Endothelial cell (in vitro differentiated cells): ENCODE results near the gene UPK3BL2. TPM values are rescaled to one million over a fixed set of nuclear protein-coding genes. Genes with fewer than 3 reads are reported as not detected.
A peak's percentile ranks its signal among the peaks of the same experiment; 100 is the strongest.
"Not testable (repeated sequence)": the region's sequence is repeated elsewhere in the genome, so short reads cannot be mapped to it uniquely, and the experiment has no call there.

Source experiments
- DNase-seq: peaks from one replicate; pipeline ENCODE4 v3.0.0; 2021; ENCODE audit warnings: low spot score
- H3K27ac Mint-ChIP-seq: one replicate; pipeline ENCODE4 v1.8.0; 2021; ENCODE audit warnings: mixed read lengths, inconsistent platforms; ENCODE audit not compliant: unreplicated experiment
- H3K27me3 Mint-ChIP-seq: one replicate; pipeline ENCODE4 v1.8.0; 2021; ENCODE audit warnings: mild to moderate bottlenecking, moderate library complexity, mixed read lengths, inconsistent platforms; ENCODE audit not compliant: unreplicated experiment
- H3K36me3 Mint-ChIP-seq: one replicate; pipeline ENCODE4 v1.8.0; 2021; ENCODE audit warnings: mild to moderate bottlenecking, low read depth, mixed read lengths, inconsistent platforms; ENCODE audit not compliant: unreplicated experiment
- H3K4me1 Mint-ChIP-seq: one replicate; pipeline ENCODE4 v1.8.0; 2021; ENCODE audit warnings: mild to moderate bottlenecking, mixed read lengths, inconsistent platforms; ENCODE audit not compliant: unreplicated experiment
- H3K4me3 Mint-ChIP-seq: one replicate; pipeline ENCODE4 v1.8.0; 2021; ENCODE audit warnings: mild to moderate bottlenecking, mixed read lengths, inconsistent platforms; ENCODE audit not compliant: unreplicated experiment
- H3K9me3 Mint-ChIP-seq: one replicate; pipeline ENCODE4 v1.8.0; 2021; ENCODE audit warnings: mixed read lengths, inconsistent platforms; ENCODE audit not compliant: unreplicated experiment
- total RNA-seq: library from RNA; stranded (reverse); fragmentation: NEBNext Ultra II Directional; extraction: Animal tissue kit (Norgen Biotek cat#: 25700); gene quantifications from one replicate; pipeline ENCODE4 v1.2.1, GENCODE V29; 2021; ENCODE audit not compliant: unreplicated experiment

Gene UPK3BL2
- total RNA-seq, 1 donor from 2014 or later, result 9.3 TPM

- H3K4me1 Mint-ChIP-seq, H3K36me3 Mint-ChIP-seq, H3K27me3 Mint-ChIP-seq, H3K9me3 Mint-ChIP-seq, H3K27ac Mint-ChIP-seq, DNase-seq, H3K4me3 Mint-ChIP-seq: not testable (repeated sequence)
These were observed 11.9 kb downstream of the UPK3BL2 start for GRCh38 chr7:102531583-102531982.

DNA sequence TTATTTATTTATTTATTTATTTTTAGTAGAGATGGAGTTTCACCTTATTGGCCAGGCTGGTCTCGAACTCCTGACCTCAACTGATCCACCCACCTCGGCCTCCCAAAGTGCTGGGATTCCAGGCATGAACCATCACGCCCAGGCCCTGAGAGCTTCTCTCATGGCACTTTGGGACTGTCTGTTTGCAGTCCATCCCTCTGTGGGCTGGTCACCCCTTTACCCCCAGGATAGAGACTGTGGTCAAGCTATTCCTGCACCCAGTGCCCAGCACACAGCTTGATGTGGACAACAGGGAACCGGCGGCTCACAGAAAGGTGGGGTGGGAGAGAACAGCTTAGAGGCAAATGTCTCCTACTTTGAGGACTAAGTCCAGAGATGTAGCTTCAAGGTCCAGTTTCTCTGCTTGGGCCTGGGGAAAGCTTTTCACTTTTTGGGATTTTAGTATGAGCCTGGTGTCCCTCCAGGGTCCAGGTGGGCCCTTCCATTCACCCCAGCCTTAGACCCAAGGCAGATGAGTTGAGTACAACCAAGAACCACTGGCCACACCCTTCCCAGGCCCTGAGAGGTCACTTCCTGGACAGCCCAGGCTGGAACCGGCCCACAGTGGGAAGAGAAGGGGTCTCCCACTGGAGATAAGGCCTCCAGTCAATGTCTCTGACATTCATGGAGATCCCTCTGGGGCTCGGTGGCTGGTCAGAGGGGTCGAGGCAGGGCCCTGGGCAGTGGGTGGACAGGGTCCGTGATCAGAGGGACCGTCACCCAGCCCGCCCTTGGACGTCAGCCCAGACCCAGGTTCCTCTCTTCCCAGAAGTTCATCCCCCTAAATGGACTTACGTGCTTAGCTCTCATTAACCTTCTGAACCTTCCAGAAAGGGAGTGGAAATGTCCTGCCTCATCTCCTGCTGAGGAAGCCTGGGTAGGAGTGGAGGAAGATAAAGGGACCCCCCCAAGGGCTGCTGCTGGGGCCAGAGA is 15.4 kb downstream of the UPK3BL2 start:
- not testable (repeated sequence) for H3K27me3 Mint-ChIP-seq, H3K36me3 Mint-ChIP-seq, H3K4me3 Mint-ChIP-seq, H3K27ac Mint-ChIP-seq, H3K4me1 Mint-ChIP-seq, H3K9me3 Mint-ChIP-seq, DNase-seq

- not testable (repeated sequence) for H3K36me3 Mint-ChIP-seq, H3K4me1 Mint-ChIP-seq, H3K27me3 Mint-ChIP-seq, H3K4me3 Mint-ChIP-seq, H3K9me3 Mint-ChIP-seq, DNase-seq, H3K27ac Mint-ChIP-seq
These were observed 16.3 kb downstream of the UPK3BL2 start for GRCh38 chr7:102527182-102527581.

- not testable (repeated sequence) for H3K9me3 Mint-ChIP-seq, H3K27me3 Mint-ChIP-seq, H3K4me1 Mint-ChIP-seq, DNase-seq, H3K36me3 Mint-ChIP-seq, H3K4me3 Mint-ChIP-seq, H3K27ac Mint-ChIP-seq
These were observed 18.7 kb downstream of the UPK3BL2 start for GRCh38 chr7:102524803-102525202.

DNA sequence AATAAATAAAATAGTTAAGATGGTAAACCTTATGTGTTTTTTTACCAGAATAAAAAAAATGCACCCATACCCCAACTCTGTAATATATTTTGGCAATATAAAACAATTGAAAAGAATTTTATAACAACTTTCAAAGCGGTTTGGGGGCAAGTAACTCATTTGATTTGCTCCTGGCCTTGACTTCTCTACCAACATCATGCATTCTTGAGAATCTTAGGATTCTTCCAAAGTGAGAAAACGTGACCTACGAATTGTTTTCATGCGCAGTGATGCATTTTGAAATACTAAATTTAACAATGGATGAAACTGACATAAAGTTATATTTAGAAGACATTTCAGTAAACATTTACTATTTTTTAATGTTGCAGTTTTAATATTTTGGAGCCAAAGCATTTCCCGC is 22.7 kb downstream of the UPK3BL2 start:
- H3K27ac Mint-ChIP-seq, H3K27me3 Mint-ChIP-seq, H3K9me3 Mint-ChIP-seq, H3K4me3 Mint-ChIP-seq, H3K36me3 Mint-ChIP-seq, DNase-seq, H3K4me1 Mint-ChIP-seq: not testable (repeated sequence)

DNA sequence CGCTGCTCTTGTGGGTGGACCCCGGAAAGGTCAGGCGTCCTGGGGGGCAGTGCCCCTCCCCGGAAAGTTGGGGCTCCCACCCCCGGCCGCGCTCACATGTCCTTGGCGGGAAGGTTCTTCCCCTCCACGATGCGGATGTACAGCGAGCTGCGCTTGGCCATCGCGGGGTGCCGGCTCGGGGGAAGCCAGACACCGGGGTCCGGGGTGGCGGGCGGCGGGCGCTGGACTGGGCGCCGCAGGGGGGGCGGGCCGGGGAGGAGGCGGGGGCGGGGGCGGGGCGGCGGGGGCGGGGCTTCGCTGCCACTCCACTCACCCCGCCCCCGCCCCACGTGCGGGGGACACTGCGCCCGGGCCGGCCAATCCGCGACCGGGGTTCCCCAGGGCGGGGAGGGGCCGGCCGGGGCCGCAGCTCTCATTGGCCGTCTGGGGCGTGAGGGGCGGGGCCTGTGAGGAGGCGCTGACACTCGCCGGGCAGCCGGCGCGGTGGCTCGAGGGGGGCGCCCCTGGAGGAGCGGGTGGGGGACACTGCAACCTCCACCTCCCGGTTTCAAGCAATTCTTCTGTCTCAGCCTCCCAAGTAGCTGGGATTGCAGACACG is 25.8 kb downstream of the UPK3BL2 start, which contains the start of gene RASA4B:
TSS of gene RASA4B (minus strand) at position 228 of the 598 bp plus-strand sequence. CDS start at position 161, 67 bp downstream.
- not testable (repeated sequence) for H3K27ac Mint-ChIP-seq, H3K36me3 Mint-ChIP-seq, H3K9me3 Mint-ChIP-seq, H3K27me3 Mint-ChIP-seq, DNase-seq, H3K4me1 Mint-ChIP-seq, H3K4me3 Mint-ChIP-seq

DNA sequence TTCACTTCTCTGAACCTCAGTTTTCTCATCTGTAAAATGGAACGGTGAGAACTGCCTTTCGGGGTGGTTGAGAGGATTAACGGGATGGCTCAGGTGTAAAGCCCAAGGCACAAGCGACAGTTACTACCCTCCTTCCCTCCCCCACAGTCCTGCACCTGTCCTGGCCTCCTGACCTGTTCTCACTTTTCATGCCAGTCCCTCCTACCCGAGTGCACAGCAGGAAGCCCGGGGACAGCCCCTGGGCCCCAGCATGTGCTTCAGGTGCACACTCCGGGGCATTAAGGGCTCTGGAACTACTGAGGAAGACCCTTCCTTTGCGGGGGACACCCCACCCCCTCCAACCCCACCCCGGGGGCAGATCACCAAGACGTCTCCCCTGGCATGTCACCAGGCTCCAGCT is 26.5 kb downstream of the UPK3BL2 start:
- not testable (repeated sequence) for DNase-seq, H3K4me3 Mint-ChIP-seq, H3K36me3 Mint-ChIP-seq

GRCh38 chr7:102515889-102516288 is 27.6 kb downstream of the UPK3BL2 start:
- DNase-seq, H3K9me3 Mint-ChIP-seq, H3K27ac Mint-ChIP-seq, H3K36me3 Mint-ChIP-seq, H3K27me3 Mint-ChIP-seq, H3K4me3 Mint-ChIP-seq, H3K4me1 Mint-ChIP-seq: not testable (repeated sequence)

More for the DNA sequence above, 26.5 kb downstream of the UPK3BL2 start:
- not testable (repeated sequence) for H3K27ac Mint-ChIP-seq, H3K9me3 Mint-ChIP-seq, H3K4me1 Mint-ChIP-seq, H3K27me3 Mint-ChIP-seq

- not testable (repeated sequence) for H3K9me3 Mint-ChIP-seq, DNase-seq, H3K27me3 Mint-ChIP-seq, H3K4me1 Mint-ChIP-seq, H3K27ac Mint-ChIP-seq, H3K4me3 Mint-ChIP-seq, H3K36me3 Mint-ChIP-seq
These were observed 28.4 kb downstream of the UPK3BL2 start for GRCh38 chr7:102514881-102515721.

DNA sequence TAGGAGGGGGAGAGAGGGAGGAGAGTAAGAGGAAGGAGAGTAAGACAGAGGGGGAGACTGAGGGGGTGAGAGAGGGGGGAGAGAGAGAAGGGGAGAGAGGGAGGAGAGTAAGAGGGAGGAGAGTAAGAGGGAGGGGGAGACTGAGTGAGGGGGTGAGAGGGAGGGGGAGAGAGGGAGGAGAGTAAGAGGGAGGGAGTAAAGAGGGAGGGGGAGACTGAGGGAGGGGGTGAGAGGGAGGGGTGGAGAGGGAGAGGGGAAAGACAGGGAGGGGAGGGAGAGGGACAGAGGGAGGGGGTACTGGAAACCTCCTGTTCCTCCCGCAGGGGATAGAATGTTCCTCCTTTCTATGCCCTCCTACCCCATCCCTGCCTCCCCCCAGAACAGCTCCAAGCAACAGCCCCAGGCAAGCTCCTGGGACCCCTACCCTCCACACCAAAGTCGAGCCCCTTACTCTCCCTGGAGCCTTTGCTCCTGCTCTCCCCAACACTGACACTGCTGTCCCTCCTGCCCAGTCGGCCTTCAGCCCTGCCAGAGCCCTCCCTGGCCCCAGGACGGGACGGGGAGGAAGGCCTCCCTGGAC is 30.8 kb downstream of the UPK3BL2 start:
- peak; percentile 18 for DNase-seq
- H3K9me3 Mint-ChIP-seq, H3K4me3 Mint-ChIP-seq, H3K4me1 Mint-ChIP-seq, H3K27me3 Mint-ChIP-seq, H3K27ac Mint-ChIP-seq, H3K36me3 Mint-ChIP-seq: not testable (repeated sequence)

DNA sequence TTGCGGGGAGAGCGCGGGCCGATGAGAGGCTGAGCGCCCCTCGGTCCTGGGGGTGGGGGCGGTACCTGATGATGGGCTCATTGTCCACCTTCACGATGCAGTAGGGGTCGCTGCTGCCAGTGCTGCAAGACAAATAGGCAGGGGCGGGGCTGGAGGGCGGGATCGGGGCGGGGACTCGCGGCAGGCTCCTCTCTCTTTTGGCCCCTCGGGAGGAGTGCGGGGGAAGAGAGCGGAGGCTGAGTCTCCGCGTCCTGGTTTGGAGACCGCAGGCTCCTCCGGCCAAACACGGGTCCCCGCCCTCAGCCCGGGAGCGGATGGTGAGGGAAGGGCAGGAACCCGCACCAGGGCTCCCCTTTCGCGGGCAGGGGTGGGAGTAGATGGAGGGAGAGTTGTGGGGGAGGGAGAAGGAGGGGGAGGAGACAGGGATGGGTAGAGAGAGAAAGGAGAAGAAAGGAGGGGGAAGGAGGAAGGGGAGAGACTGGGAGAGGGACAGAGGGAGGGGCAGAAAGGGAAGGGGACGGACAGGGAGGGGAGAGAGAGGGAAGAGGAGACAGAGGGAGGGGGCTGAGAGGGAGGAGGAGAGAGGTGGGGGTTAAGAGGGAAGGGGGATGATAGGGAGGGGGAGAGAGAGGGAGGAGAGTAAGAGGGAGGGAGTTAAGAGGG is 31.5 kb downstream of the UPK3BL2 start:
- not testable (repeated sequence) for DNase-seq, H3K36me3 Mint-ChIP-seq, H3K4me3 Mint-ChIP-seq, H3K27ac Mint-ChIP-seq, H3K9me3 Mint-ChIP-seq, H3K4me1 Mint-ChIP-seq, H3K27me3 Mint-ChIP-seq
